Lower lobe of right lung (tissue), 2 donors: ENCODE data around the gene ANO4. TPM values are rescaled to one million over a fixed set of nuclear protein-coding genes. Genes with fewer than 3 reads are reported as not detected.

Experiments used
- ATAC-seq, 2 donors: fragments of 200-7000 bp; cut with Tn5 transposase; one replicate each; pipeline ENCODE4 v1.9.1; 2020 to 2022; ENCODE audit warnings: mild to moderate bottlenecking in 2 of 2, moderate library complexity in 2 of 2
- DNase-seq: peaks from one replicate; pipeline ENCODE4 v3.0.0-alpha.2; 2020
- H3K27ac ChIP-seq: fragments of 200-600 bp; one replicate; pipeline ENCODE4 v1.8.0; 2022
- H3K27me3 ChIP-seq: fragments of 200-600 bp; one replicate; pipeline ENCODE4 v1.8.0; 2022; ENCODE audit warnings: low read depth
- H3K36me3 ChIP-seq: fragments of 200-600 bp; one replicate; pipeline ENCODE4 v1.8.0; 2022; ENCODE audit warnings: mild to moderate bottlenecking
- H3K4me1 ChIP-seq: fragments of 200-600 bp; one replicate; pipeline ENCODE4 v1.8.0; 2022
- H3K4me3 ChIP-seq: fragments of 200-600 bp; one replicate; pipeline ENCODE4 v1.8.0; 2022; ENCODE audit warnings: mild to moderate bottlenecking
- H3K9me3 ChIP-seq: fragments of 200-600 bp; one replicate; pipeline ENCODE4 v1.8.0; 2022
- CTCF ChIP-seq: fragments of 200-600 bp; IDR thresholded peaks from one replicate; pipeline ENCODE4 v1.8.0; 2022; ENCODE audit warnings: antibody characterized with exemption, mild to moderate bottlenecking
- intact Hi-C: fragments of 100-400 bp; cut with DNase I; formaldehyde crosslinking; loops from one replicate; pipeline ENCODE4 v1.11.0; 2022
- total RNA-seq: library from RNA; stranded (reverse); fragmentation: NEBNext Ultra II Directional; extraction: Animal tissue kit (Norgen Biotek cat#: 25700); gene quantifications from one replicate; pipeline ENCODE4 v1.2.1, GENCODE V29; 2021
- donor health status: DM: no; HTN: yes; CAD: no; lungs with severe emphysema.

The ANO4 gene
- total RNA-seq, 1 donor from 2014 or later = 0.74 TPM

GRCh38 chr12:100972121-100972520, 177.5 kb downstream of the ANO4 start:
- intact Hi-C loops = no loop called here
- Histone ChIP-seq H3K27me3 (no peaks in the 10 kb centered on the region), H3K36me3 (no peaks in the 10 kb centered on the region), H3K9me3 (no peaks in the 10 kb centered on the region), H3K27ac (no peak overlapping the region), H3K4me1 (no peaks in the 10 kb centered on the region), H3K4me3 (no peak overlapping the region)
- no peak for TF ChIP-seq CTCF
- no peak for DNase-seq
- ATAC-seq = no peak

- H3K4me3 ChIP-seq = no peak overlapping the region
- TF ChIP-seq CTCF = no peak
- H3K27me3 ChIP-seq = no peaks in the 10 kb centered on the region
- H3K36me3 ChIP-seq = no peaks in the 10 kb centered on the region
- intact Hi-C loops = no loop called here
- H3K9me3 ChIP-seq = no peaks in the 10 kb centered on the region
- no peak for DNase-seq
- no peaks in the 10 kb centered on the region for H3K4me1 ChIP-seq
- H3K27ac ChIP-seq = no peak overlapping the region
- no peak for ATAC-seq
These were observed 179.8 kb downstream of the ANO4 start for GRCh38 chr12:100974341-100974740.

- no peak for ATAC-seq
- intact Hi-C loops = no loop called here
- H3K9me3 ChIP-seq = no peaks in the 10 kb centered on the region
- no peak for DNase-seq
- no peaks in the 10 kb centered on the region for H3K4me1 ChIP-seq
- no peaks in the 10 kb centered on the region for H3K36me3 ChIP-seq
- no peak overlapping the region for H3K4me3 ChIP-seq
- H3K27me3 ChIP-seq = no peaks in the 10 kb centered on the region
- no peak overlapping the region for H3K27ac ChIP-seq
- no peak for TF ChIP-seq CTCF
These were observed 180.2 kb downstream of the ANO4 start for GRCh38 chr12:100974747-100975146.

- no peak for TF ChIP-seq CTCF
- DNase-seq = no peak
- Histone ChIP-seq H3K4me1 (no peaks in the 10 kb centered on the region), H3K4me3 (no peak overlapping the region), H3K36me3 (no peaks in the 10 kb centered on the region), H3K27ac (no peak overlapping the region), H3K27me3 (no peaks in the 10 kb centered on the region), H3K9me3 (no peaks in the 10 kb centered on the region)
- intact Hi-C loops = no loop called here
- no peak for ATAC-seq
These were observed 182.2 kb downstream of the ANO4 start for GRCh38 chr12:100976735-100977134.

- Histone ChIP-seq H3K27me3 (no peaks in the 10 kb centered on the region), H3K9me3 (no peaks in the 10 kb centered on the region), H3K36me3 (no peaks in the 10 kb centered on the region), H3K4me3 (no peak overlapping the region), H3K4me1 (no peaks in the 10 kb centered on the region), H3K27ac (no peak overlapping the region)
- DNase-seq (no peak), ATAC-seq (no peak)
- no peak for TF ChIP-seq CTCF
- intact Hi-C loops = no loop called here
These were observed 186.3 kb downstream of the ANO4 start for GRCh38 chr12:100980856-100981255.
